A549 treated with Mapracorat at 1 μM for 4 hours (cell line): ENCODE results near the gene DGCR8. TPM values are rescaled to one million over a fixed set of nuclear protein-coding genes. Genes with fewer than 3 reads are reported as not detected.

Experiments
- total RNA-seq: library from RNA; stranded (reverse); fragments of 200-300 nt; extraction: Qiagen RNA extraction; gene quantifications from 5 replicates; pipeline ENCODE4 v1.2.3, GENCODE V29; 2022

The DGCR8 gene
- total RNA-seq, result 18.6 to 21.0 TPM (median 20.8 TPM) in 5 replicates

DNA sequence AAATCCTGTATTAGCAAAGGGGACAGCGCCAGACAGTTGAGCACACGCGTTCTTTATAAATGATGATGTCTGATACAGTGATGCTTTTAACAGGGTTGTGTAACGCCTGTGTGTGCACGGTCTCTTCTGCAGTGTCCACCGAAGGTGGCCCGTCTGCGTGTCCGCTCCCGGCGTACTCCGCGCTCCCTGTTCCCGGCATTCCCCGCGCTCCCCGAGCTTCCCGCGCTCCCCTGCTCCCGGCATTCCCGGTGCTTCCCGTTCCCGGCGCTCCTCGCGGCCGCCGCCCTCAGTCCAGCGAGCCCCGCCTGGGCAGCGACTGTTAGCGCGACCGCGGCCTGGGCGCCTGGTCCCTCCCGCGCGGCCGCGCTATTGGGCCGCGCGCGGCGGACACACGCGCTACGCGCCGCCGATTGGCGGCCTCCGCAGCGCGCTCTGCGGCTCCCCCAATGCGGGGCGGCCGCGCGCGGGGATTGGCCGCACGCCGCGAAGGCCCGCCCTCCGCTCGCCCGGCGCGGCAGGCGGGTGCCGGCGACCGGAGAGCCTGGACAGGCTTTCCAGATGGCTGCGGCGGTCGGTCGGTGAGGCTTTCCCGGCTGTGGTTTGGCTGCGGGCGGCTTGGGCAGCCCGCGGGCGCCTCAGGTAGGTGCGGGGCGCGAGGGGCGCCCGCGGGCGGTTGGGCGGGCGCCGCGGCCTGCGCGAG lies at the start of gene DGCR8:
Gene DGCR8 (plus strand): TSS at position 497 of the 700 bp plus-strand sequence. CDS start 5,723 bp downstream, outside the sequence.

DNA sequence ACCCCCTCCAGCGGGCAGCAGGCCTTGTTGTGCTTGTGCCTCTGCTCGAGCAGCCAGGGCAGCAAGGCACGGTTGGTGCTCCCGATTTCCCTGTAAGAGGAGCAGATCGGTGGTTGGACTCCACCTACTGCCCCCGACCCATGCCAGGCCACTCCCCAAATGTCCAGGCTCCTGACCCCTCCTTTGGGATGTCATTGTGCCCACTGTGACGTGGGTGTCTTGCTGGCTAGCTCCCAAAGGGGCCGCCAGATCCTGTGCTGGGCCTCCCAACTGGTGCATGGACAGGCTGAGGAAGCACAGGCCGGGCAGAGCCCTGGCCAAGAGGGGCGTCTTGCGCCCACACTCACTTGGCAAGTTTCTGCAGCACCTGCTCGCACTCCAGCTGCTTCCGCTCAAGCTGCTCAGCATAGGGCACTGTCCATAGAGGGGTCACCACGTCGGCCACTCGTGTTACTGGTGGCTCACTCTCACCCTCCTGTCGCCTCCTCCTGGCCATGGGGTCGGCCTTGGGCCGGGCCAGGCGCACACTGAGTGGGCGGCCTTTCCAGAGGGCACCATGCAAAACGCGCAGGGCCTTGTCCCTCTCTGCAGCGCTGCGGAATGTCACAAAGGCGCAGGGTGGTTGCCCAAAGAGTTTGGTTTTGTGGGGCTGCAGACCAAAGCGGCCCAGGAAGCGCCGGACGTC lies 35.8 kb downstream of the DGCR8 start, which contains the start of gene RANBP1:
Gene RANBP1 (plus strand): TSS at position 414 of the 685 bp plus-strand sequence. CDS start 81 bp downstream, at position 495.

GRCh38 chr22:20116951-20117632 lies 37.1 kb downstream of the DGCR8 start, which contains the start of gene TRMT2A:
Gene TRMT2A (minus strand): TSS chr22:20117226. CDS start chr22:20116906, 320 bp downstream.

DNA sequence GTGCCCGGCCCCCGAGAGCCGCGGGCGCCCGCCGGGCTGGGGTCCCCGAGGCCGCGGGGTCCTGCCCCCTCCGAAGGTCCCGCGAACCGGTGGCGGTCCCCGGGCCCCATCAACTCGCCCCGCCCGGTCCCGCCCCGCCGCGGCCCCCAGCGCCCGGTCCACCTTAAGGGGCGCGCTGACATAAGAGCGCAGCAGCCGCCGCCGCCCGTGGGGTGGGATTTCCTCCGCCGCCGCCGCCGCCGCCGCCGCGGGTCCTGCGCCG lies 51.5 kb downstream of the DGCR8 start, which contains the start of gene ZDHHC8:
Gene ZDHHC8 (plus strand): TSS at position 208 of the 262 bp plus-strand sequence. CDS start 144 bp downstream, outside the sequence.

DNA sequence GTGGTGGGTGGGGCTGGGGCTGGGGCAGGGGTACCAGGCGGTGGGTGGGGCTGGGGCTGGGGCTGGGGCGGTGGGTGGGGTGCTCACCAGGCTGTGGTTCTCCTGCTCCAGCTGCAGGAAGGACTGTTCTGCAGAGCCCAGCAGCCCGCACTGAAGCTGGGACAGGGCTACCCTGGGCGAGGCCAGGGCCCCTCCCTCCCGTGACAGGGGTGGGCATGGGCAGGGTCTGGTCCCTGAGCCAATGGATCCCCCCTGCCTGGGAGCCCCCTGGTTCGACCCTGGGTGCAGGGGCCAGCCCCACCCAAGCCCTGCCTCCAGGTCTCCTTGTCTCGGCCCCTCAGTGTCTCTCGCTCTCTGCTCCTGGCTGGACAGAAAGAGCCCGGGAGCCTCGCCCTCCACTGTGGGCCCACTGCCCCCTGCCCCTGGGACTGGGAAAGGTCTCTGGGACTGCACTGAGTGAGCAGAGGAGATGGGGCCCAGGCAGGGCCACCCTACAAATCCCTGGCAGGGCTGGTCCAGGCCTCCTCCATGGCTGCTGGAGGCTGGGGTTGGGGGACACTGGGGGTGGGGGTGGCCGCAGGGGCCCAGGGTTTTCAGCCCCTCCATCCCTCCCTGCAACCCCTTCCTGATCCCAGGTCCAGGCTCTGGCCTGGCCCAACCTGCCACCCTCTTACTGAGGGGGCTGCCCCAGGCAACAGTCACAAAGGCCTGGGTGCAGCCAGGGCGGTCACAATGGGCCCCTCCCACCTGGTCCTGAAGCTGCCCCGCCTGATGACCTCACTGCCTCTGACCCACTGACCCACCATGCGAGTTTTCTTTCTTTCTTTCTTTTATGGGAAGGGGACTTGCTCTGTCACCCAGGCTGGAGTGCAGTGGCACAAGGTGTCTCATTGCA lies 70.6 kb downstream of the DGCR8 start, which contains the start of gene CCDC188:
Gene CCDC188 (minus strand): TSS at position 675 of the 895 bp plus-strand sequence. CDS start 69 bp downstream, at position 606.

Other genes starting within 250 kb of the DGCR8 start
- gene GNB1L, start 225.4 kb upstream of the DGCR8 start, total RNA-seq, result 12.8 to 18.5 TPM (median 17.3 TPM) in 5 replicates
- gene RTL10, start 225.4 kb upstream of the DGCR8 start, total RNA-seq, result 7.0 to 10.1 TPM (median 9.2 TPM) in 5 replicates
- 137 to 171 TPM (median 158 TPM) in 5 replicates for gene COMT, start 138.5 kb upstream of the DGCR8 start, total RNA-seq
- gene TXNRD2, start 138.4 kb upstream of the DGCR8 start, total RNA-seq, result 29.6 to 41.0 TPM (median 37.3 TPM) in 5 replicates
- 1.3 to 2.8 TPM (median 2.4 TPM) in 5 replicates for gene ARVCF, start 63.4 kb upstream of the DGCR8 start, total RNA-seq
- gene TANGO2, start 59.1 kb upstream of the DGCR8 start, total RNA-seq, result 11.7 to 13.7 TPM (median 13.1 TPM) in 5 replicates
- gene RANBP1, start 35.9 kb downstream of the DGCR8 start, total RNA-seq, result 280 to 300 TPM (median 290 TPM) in 5 replicates
- 18.4 to 28.3 TPM (median 23.4 TPM) in 5 replicates for gene TRMT2A, start 37.0 kb downstream of the DGCR8 start, total RNA-seq
- gene ZDHHC8, start 51.6 kb downstream of the DGCR8 start, total RNA-seq, result 23.7 to 38.6 TPM (median 33.0 TPM) in 5 replicates
- gene CCDC188, start 70.8 kb downstream of the DGCR8 start, total RNA-seq, result not detected in 5 replicates
- gene RTN4R, start 188.1 kb downstream of the DGCR8 start, total RNA-seq, result 7.0 to 14.6 TPM (median 12.4 TPM) in 5 replicates
- gene DGCR6L, start 239.8 kb downstream of the DGCR8 start, total RNA-seq, result 29.3 to 45.2 TPM (median 44.0 TPM) in 5 replicates